ENCODE results near the gene ALDH1A2.

The ALDH1A2 gene

GRCh38 chr15:57994221-57995049 is 71.1 kb downstream of the ALDH1A2 start:
- DNase-seq (ENCODE audit: low read depth): no peak

GRCh38 chr15:57993409-57994145 is 71.9 kb downstream of the ALDH1A2 start:
- DNase-seq (ENCODE audit: low read depth): no peak

- no peak for DNase-seq (ENCODE audit: low read depth)
Observed at GRCh38 chr15:57992761-57993355, 72.7 kb downstream of the ALDH1A2 start.

- no peak for DNase-seq (ENCODE audit: low read depth)
Observed at GRCh38 chr15:57973534-57973933, 92.0 kb downstream of the ALDH1A2 start.

GRCh38 chr15:57972864-57973263 is 92.6 kb downstream of the ALDH1A2 start:
- DNase-seq (ENCODE audit: low read depth): no peak

GRCh38 chr15:57969996-57970395 is 95.5 kb downstream of the ALDH1A2 start:
- DNase-seq (ENCODE audit: low read depth): no peak

GRCh38 chr15:57969355-57969754 is 96.2 kb downstream of the ALDH1A2 start:
- DNase-seq (ENCODE audit: low read depth): no peak

- DNase-seq (ENCODE audit: low read depth): no peak
Observed at GRCh38 chr15:57962887-57963286, 102.6 kb downstream of the ALDH1A2 start.

GRCh38 chr15:57961919-57962318 is 103.6 kb downstream of the ALDH1A2 start:
- DNase-seq (ENCODE audit: low read depth): no peak

GRCh38 chr15:57957113-57957512 is 108.4 kb downstream of the ALDH1A2 start:
- no peak for DNase-seq (ENCODE audit: low read depth)

GRCh38 chr15:57953874-57954273 is 111.6 kb downstream of the ALDH1A2 start:
- DNase-seq (ENCODE audit: low read depth): no peak

GRCh38 chr15:57951328-57951932 is 114.1 kb downstream of the ALDH1A2 start:
- no peak for DNase-seq (ENCODE audit: low read depth)

GRCh38 chr15:57950381-57950946 is 115.0 kb downstream of the ALDH1A2 start:
- no peak for DNase-seq (ENCODE audit: low read depth)

- DNase-seq (ENCODE audit: low read depth): no peak
Observed at GRCh38 chr15:57949374-57949943, 116.1 kb downstream of the ALDH1A2 start.

- no peak for DNase-seq (ENCODE audit: low read depth)
Observed at GRCh38 chr15:57948351-57949289, 116.9 kb downstream of the ALDH1A2 start.

GRCh38 chr15:57947781-57948180 is 117.7 kb downstream of the ALDH1A2 start:
- no peak for DNase-seq (ENCODE audit: low read depth)

- DNase-seq (ENCODE audit: low read depth): no peak
Observed at GRCh38 chr15:57947282-57947681, 118.2 kb downstream of the ALDH1A2 start.

GRCh38 chr15:57946491-57947048 is 118.9 kb downstream of the ALDH1A2 start:
- no peak for DNase-seq (ENCODE audit: low read depth)

- DNase-seq (ENCODE audit: low read depth): no peak
Observed at GRCh38 chr15:57945616-57946015, 119.9 kb downstream of the ALDH1A2 start.

- no peak for DNase-seq (ENCODE audit: low read depth)
Observed at GRCh38 chr15:57943754-57944420, 121.6 kb downstream of the ALDH1A2 start.
